Endothelial cell of umbilical vein (primary cell): ENCODE data around the gene SCYGR6. TPM values are rescaled to one million over a fixed set of nuclear protein-coding genes. Genes with fewer than 3 reads are reported as not detected.

Experiments used
- BruUV-seq: library from RNA; stranded (reverse); fragments of 400-500 nt; replicated peaks from 2 replicates; lab custom pipeline; 2021; lab: Mats Ljungman, UMichigan
- CTCF ChIA-PET: fragments of 300-600, 350-600 bp; sonication (Branson Sonifier 250); formaldehyde crosslinking; loops from one replicate; lab custom pipeline; 2021; ENCODE audit warnings: antibody characterized with exemption, inconsistent platforms; lab: Charles Lee
- POLR2A ChIA-PET: fragments of 300-600, 350-600 bp; sonication (Branson Sonifier 250); formaldehyde crosslinking; loops from one replicate; lab custom pipeline; 2021; ENCODE audit warnings: antibody characterized with exemption, inconsistent platforms; lab: Charles Lee
- DNase-seq: peaks from one replicate; pipeline ENCODE4 v3.0.0-alpha.2; 2011; ENCODE audit warnings: low read depth, low spot score
- FAIRE-seq: peaks from 2 replicates; lab custom pipeline; 2011; peaks lifted over from hg19 to GRCh38; lab: Jason Lieb, UNC
- H2AFZ ChIP-seq: 2 replicates; pipeline ENCODE4 v1.6.0; 2012; ENCODE audit warnings: low read depth, low read length, control low read depth, inconsistent platforms
- H3K27ac ChIP-seq: 2 replicates; pipeline ENCODE4 v1.5.1; 2011; ENCODE audit warnings: low read depth, mild to moderate bottlenecking, control low read depth, low read length, moderate library complexity; ENCODE audit not compliant: insufficient read depth
- H3K27me3 ChIP-seq, 2 experiments: 2 replicates each; pipeline versions ENCODE4 v1.6.0 to v1.6.1; 2011; ENCODE audit warnings: low read length in 2 of 2, mixed read lengths in 1 of 2; ENCODE audit not compliant: control insufficient read depth in 2 of 2, insufficient read depth in 2 of 2
- H3K36me3 ChIP-seq, 2 experiments: 2 replicates in 1 of 2; 3 replicates in 1 of 2; pipeline ENCODE4 v1.5.1; 2011; ENCODE audit warnings: low read length in 2 of 2, mild to moderate bottlenecking in 1 of 2, moderate library complexity in 1 of 2; ENCODE audit not compliant: control insufficient read depth in 2 of 2, insufficient read depth in 2 of 2; ENCODE audit errors: extremely low read depth in 1 of 2
- H3K4me1 ChIP-seq: 3 replicates; pipeline ENCODE4 v1.5.1; 2011; ENCODE audit warnings: mild to moderate bottlenecking, low read length; ENCODE audit not compliant: control insufficient read depth, insufficient read depth; ENCODE audit errors: extremely low read depth
- H3K4me2 ChIP-seq: 2 replicates; pipeline ENCODE4 v1.6.1; 2011; ENCODE audit warnings: low read length, control low read depth, mixed read lengths; ENCODE audit not compliant: insufficient read depth
- H3K4me3 ChIP-seq, 3 experiments: fragments of 200-600 bp in 1 of 3; sonication (generic), shearing (Covaris generic) in 1 of 3; replicated peaks in 1 of 3; 2 replicates each; pipeline ENCODE4 v1.5.1; 2011 to 2016; ENCODE audit warnings: control low read depth in 3 of 3, low read length in 3 of 3, mild to moderate bottlenecking in 2 of 3, inconsistent platforms in 1 of 3, low read depth in 1 of 3, moderate library complexity in 1 of 3; ENCODE audit not compliant: insufficient read depth in 1 of 3
- H3K79me2 ChIP-seq: 2 replicates; pipeline ENCODE4 v1.6.0; 2012; ENCODE audit warnings: low read length, inconsistent platforms; ENCODE audit not compliant: control insufficient read depth, insufficient read depth
- H3K9ac ChIP-seq: replicated peaks from 2 replicates; pipeline ENCODE3; 2011; ENCODE audit warnings: low read length, control low read depth; ENCODE audit not compliant: insufficient read depth; ENCODE audit errors: extremely low read depth
- H3K9me1 ChIP-seq: replicated peaks from 3 replicates; pipeline ENCODE4 v1.6.0; 2011; ENCODE audit warnings: mild to moderate bottlenecking, low read length; ENCODE audit not compliant: control insufficient read depth, insufficient read depth; ENCODE audit errors: extremely low read depth
- H3K9me3 ChIP-seq: replicated peaks from 2 replicates; pipeline ENCODE4 v1.5.1; 2012; ENCODE audit warnings: low read length, inconsistent platforms; ENCODE audit not compliant: control insufficient read depth, insufficient read depth
- H4K20me1 ChIP-seq: replicated peaks from 2 replicates; pipeline ENCODE3; 2011; ENCODE audit warnings: mild to moderate bottlenecking, low read length; ENCODE audit not compliant: control insufficient read depth, insufficient read depth; ENCODE audit errors: extremely low read depth
- EZH2 ChIP-seq: IDR thresholded peaks from 2 replicates; pipeline ENCODE4 v1.6.1; 2012; ENCODE audit warnings: borderline replicate concordance, low read depth, mild to moderate bottlenecking, moderate library complexity, low read length, inconsistent platforms; ENCODE audit not compliant: severe bottlenecking
- FOS ChIP-seq: IDR thresholded peaks from 2 replicates; pipeline ENCODE4 v1.6.1; 2011; ENCODE audit warnings: mild to moderate bottlenecking, low read length, moderate library complexity, borderline replicate concordance; ENCODE audit not compliant: insufficient read depth
- GATA2 ChIP-seq: IDR thresholded peaks from 2 replicates; pipeline ENCODE4 v1.7.0; 2011; ENCODE audit warnings: low read depth, mild to moderate bottlenecking, moderate library complexity, mixed read lengths, low read length; ENCODE audit not compliant: insufficient read length, insufficient read depth
- JUN ChIP-seq: IDR thresholded peaks from 2 replicates; pipeline ENCODE4 v1.6.1; 2011; ENCODE audit warnings: borderline replicate concordance, low read depth; ENCODE audit not compliant: insufficient read length, insufficient read depth
- MYC ChIP-seq: IDR thresholded peaks from one replicate; pipeline ENCODE4 v1.6.1; 2011; ENCODE audit warnings: mild to moderate bottlenecking, low read depth, low read length
- POLR2A ChIP-seq: IDR thresholded peaks from 2 replicates; pipeline ENCODE4 v1.6.1; 2012; ENCODE audit warnings: low read depth, mild to moderate bottlenecking, control low read depth, low read length
- POLR2AphosphoS5 ChIP-seq: IDR thresholded peaks from 2 replicates; pipeline ENCODE4 v1.6.1; 2012; ENCODE audit warnings: low read depth, mild to moderate bottlenecking, control low read depth, low read length, moderate library complexity; ENCODE audit not compliant: insufficient read depth
- dilution Hi-C: fragments of 300-500 bp; cut with MboI; formaldehyde crosslinking; loops from one replicate; pipeline ENCODE4 v1.15.0; 2019; ENCODE audit warnings: low sequenced_read_pairs; ENCODE audit not compliant: extremely low pct_ligation_motif_present
- intact Hi-C: fragments of 100-400 bp; cut with micrococcal nuclease; formaldehyde crosslinking; loops from one replicate; pipeline ENCODE4 v1.10.0; 2022
- polyA plus RNA-seq, 4 experiments: library from polyadenylated mRNA; depleted of rRNA in 3 of 4; stranded (reverse) in 3 of 4; unstranded in 1 of 4; fragments of >200 nt; gene quantifications; 2 replicates each; pipeline versions ENCODE4 v1.2.1 to v1.2.3, GENCODE V29; 2011 to 2012; ENCODE audit warnings: missing spikeins in 1 of 4
- total RNA-seq: library from RNA; stranded (reverse); gene quantifications from 2 replicates; pipeline ENCODE4 v1.2.3, GENCODE V29; 2021

The SCYGR6 gene
- total and polyA plus RNA-seq, 2 donors (not counting 3 experiments of a cell fraction or from before 2014, with no cell fraction given) = not detected

DNA sequence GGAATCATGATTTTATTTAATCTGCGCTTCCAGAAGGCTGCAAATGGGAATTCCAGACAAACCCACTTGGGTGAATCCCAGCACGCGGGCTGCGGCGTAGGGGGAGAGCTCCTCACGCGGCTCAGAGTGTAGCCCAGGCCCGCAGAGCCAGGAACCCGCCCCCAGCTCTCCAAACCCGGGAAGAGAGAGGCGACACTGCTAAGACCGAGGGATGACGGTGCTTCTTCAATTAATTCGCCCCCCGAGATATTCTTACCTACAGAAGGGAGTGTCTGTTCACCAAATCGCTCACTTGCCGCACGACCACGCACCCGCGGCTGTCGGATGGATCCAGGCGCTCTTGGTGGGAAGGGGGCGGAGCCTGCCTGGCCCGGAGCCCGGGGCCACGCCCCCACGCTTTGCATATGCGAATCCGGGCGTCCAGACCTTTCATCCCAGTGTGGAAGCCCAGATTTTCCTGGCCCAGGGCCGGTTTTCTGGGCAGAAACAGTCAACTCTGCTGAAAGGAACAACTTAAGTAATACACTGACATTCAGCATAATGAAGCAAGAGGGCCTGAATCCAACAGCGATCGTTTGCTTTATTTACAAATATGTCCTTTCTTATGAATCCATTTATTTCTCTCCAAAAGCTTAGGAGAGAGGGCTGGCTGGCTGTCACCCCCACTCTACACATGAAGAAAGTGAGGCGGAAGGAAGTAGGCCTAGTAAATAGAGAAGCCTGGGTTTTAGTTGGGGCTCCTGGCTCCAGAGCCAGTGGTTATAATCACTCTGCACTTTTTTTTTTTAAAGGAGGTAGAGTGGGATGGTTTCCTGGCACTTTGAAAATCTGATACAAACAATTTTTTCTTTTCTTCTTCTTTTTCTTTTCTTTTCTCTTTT, 6.6 kb downstream of the SCYGR6 start, which contains the start of gene SLC19A3:
SLC19A3 (minus strand) TSS at position 342 of the 881 bp plus-strand sequence. CDS start 15,710 bp downstream, outside the sequence.
- H3K9ac ChIP-seq = no peak within 1 kb of the TSS
- BruUV-seq = no TSS peak
- ChIA-PET CTCF (interaction anchor here (1.1 kb wide), 1 partner anchor 48 kb away, joined by 4 read pairs; no protein-coding TSS in a partner anchor), POLR2A (no interaction called here)
- DNase-seq (peak; percentile 80), FAIRE-seq (peak; percentile 83)
- H4K20me1 ChIP-seq = no peaks in the 10 kb centered on the region
- H3K9me3 ChIP-seq = no peaks in the 10 kb centered on the region
- no peaks in the 10 kb centered on the region for H3K79me2 ChIP-seq
- dilution Hi-C loops (no loop called here), intact Hi-C loops (loop anchor here (2.0 kb wide), 1 partner anchor 49 kb away; no protein-coding TSS in a partner anchor)
- peak within 1 kb of the TSS in 2 of 3 experiments; percentile 11 to 34 for H3K4me3 ChIP-seq
- H3K9me1 ChIP-seq = no peaks in the 10 kb centered on the region
- no peak within 1 kb of the TSS for H3K27ac ChIP-seq
- peak within 1 kb of the TSS; percentile 66 for H3K4me2 ChIP-seq
- no peaks in the 10 kb centered on the region for H3K36me3 ChIP-seq
- peak within 1 kb of the TSS; percentile 74 for H2AFZ ChIP-seq
- peaks cover 0 to 2% of the 10 kb centered on the region in 2 experiments for H3K27me3 ChIP-seq
- no peaks in the 10 kb centered on the region for H3K4me1 ChIP-seq
- TF ChIP-seq GATA2 (no peak), POLR2AphosphoS5 (no peak), JUN (no peak), POLR2A (no peak), FOS (no peak), EZH2 (no peak), MYC (no peak)
